H7 (cell line): ENCODE data around the gene CHSY1. TPM values are rescaled to one million over a fixed set of nuclear protein-coding genes. Genes with fewer than 3 reads are reported as not detected.
"Not testable (repeated sequence)": the region's sequence is repeated elsewhere in the genome, so short reads cannot be mapped to it uniquely, and the experiment has no call there.

ENCODE experiments used
- DNase-seq: peaks from one replicate; pipeline ENCODE4 v3.0.0; 2012
- H3K27me3 ChIP-seq: 2 replicates; pipeline ENCODE4 v1.6.0; 2011; ENCODE audit warnings: mild to moderate bottlenecking, low read length; ENCODE audit not compliant: control insufficient read depth, insufficient read depth
- H3K36me3 ChIP-seq: replicated peaks from 2 replicates; pipeline ENCODE4 v1.5.1; 2011; ENCODE audit warnings: low read length; ENCODE audit not compliant: control insufficient read depth, insufficient read depth
- H3K4me3 ChIP-seq: 2 replicates; pipeline ENCODE4 v1.5.1; 2011; ENCODE audit warnings: low read depth, mild to moderate bottlenecking, control low read depth, low read length, moderate library complexity; ENCODE audit not compliant: insufficient read depth
- total RNA-seq: library from RNA; depleted of rRNA; stranded (reverse); fragments of >200 nt; shearing (Covaris generic); gene quantifications from 2 replicates; pipeline ENCODE4 v1.2.3, GENCODE V29; 2014

The CHSY1 gene
- total RNA-seq, 1 experiment from 2014 or later: 45.8 TPM

GRCh38 chr15:101214435-101215097 lies 37.3 kb downstream of the CHSY1 start:
- not testable (repeated sequence) for H3K4me3 ChIP-seq, H3K36me3 ChIP-seq, H3K27me3 ChIP-seq, DNase-seq

GRCh38 chr15:101213570-101213969 lies 38.3 kb downstream of the CHSY1 start:
- DNase-seq: no peak
- no peaks in the 10 kb centered on the region; the same call in 1 of the 2 replicates for H3K36me3 ChIP-seq
- no peaks in the 10 kb centered on the region for H3K27me3 ChIP-seq
- H3K4me3 ChIP-seq: no peak overlapping the region

- Histone ChIP-seq H3K36me3 (no peaks in the 10 kb centered on the region; the same call in 1 of the 2 replicates), H3K27me3 (no peaks in the 10 kb centered on the region), H3K4me3 (no peak overlapping the region)
- no peak for DNase-seq
Observed at GRCh38 chr15:101213147-101213546, 38.7 kb downstream of the CHSY1 start.

GRCh38 chr15:101211897-101212296 lies 40.0 kb downstream of the CHSY1 start:
- no peak overlapping the region for H3K4me3 ChIP-seq
- H3K36me3 ChIP-seq: no peaks in the 10 kb centered on the region; the same call in 1 of the 2 replicates
- no peaks in the 10 kb centered on the region for H3K27me3 ChIP-seq
- DNase-seq: no peak

GRCh38 chr15:101210466-101210865 lies 41.4 kb downstream of the CHSY1 start:
- DNase-seq: no peak

GRCh38 chr15:101210058-101210457 lies 41.8 kb downstream of the CHSY1 start:
- Histone ChIP-seq H3K27me3 (no peaks in the 10 kb centered on the region), H3K4me3 (no peak overlapping the region), H3K36me3 (no peaks in the 10 kb centered on the region; the same call in 1 of the 2 replicates)
- no peak for DNase-seq

More at GRCh38 chr15:101210466-101210865, 41.4 kb downstream of the CHSY1 start:
- Histone ChIP-seq H3K36me3 (no peaks in the 10 kb centered on the region; the same call in 1 of the 2 replicates), H3K27me3 (no peaks in the 10 kb centered on the region), H3K4me3 (no peak overlapping the region)

- Histone ChIP-seq H3K27me3 (no peaks in the 10 kb centered on the region), H3K36me3 (no peaks in the 10 kb centered on the region; the same call in 1 of the 2 replicates), H3K4me3 (no peak overlapping the region)
- no peak for DNase-seq
Observed at GRCh38 chr15:101209285-101209845, 42.5 kb downstream of the CHSY1 start.

- no peak for DNase-seq
- no peak overlapping the region for H3K4me3 ChIP-seq
- H3K36me3 ChIP-seq: no peaks in the 10 kb centered on the region; the same call in 1 of the 2 replicates
- H3K27me3 ChIP-seq: no peaks in the 10 kb centered on the region
Observed at GRCh38 chr15:101207867-101208288, 44.0 kb downstream of the CHSY1 start.

GRCh38 chr15:101206176-101206591 lies 45.7 kb downstream of the CHSY1 start:
- DNase-seq: no peak
- no peaks in the 10 kb centered on the region; the same call in 1 of the 2 replicates for H3K36me3 ChIP-seq

GRCh38 chr15:101204739-101205535 lies 46.9 kb downstream of the CHSY1 start:
- Histone ChIP-seq H3K36me3 (no peaks in the 10 kb centered on the region; the same call in 1 of the 2 replicates), H3K27me3 (no peaks in the 10 kb centered on the region)

More at GRCh38 chr15:101206176-101206591, 45.7 kb downstream of the CHSY1 start:
- Histone ChIP-seq H3K27me3 (no peaks in the 10 kb centered on the region), H3K4me3 (no peak overlapping the region)

GRCh38 chr15:101203607-101204189 lies 48.1 kb downstream of the CHSY1 start:
- H3K36me3 ChIP-seq: no peaks in the 10 kb centered on the region; the same call in 1 of the 2 replicates
- DNase-seq: no peak
- H3K27me3 ChIP-seq: no peaks in the 10 kb centered on the region
- H3K4me3 ChIP-seq: no peak overlapping the region

More at GRCh38 chr15:101204739-101205535, 46.9 kb downstream of the CHSY1 start:
- no peak overlapping the region for H3K4me3 ChIP-seq
- DNase-seq: no peak

GRCh38 chr15:101203029-101203573 lies 48.7 kb downstream of the CHSY1 start:
- DNase-seq: no peak
- H3K27me3 ChIP-seq: no peaks in the 10 kb centered on the region
- H3K4me3 ChIP-seq: no peak overlapping the region
- no peaks in the 10 kb centered on the region; the same call in 1 of the 2 replicates for H3K36me3 ChIP-seq

- Histone ChIP-seq H3K4me3 (no peak overlapping the region), H3K36me3 (no peaks in the 10 kb centered on the region; the same call in 1 of the 2 replicates), H3K27me3 (no peaks in the 10 kb centered on the region)
- DNase-seq: peak; percentile 89
Observed at GRCh38 chr15:101201411-101202174, 50.3 kb downstream of the CHSY1 start.
